ENCODE data around the gene OPRD1. TPM values are rescaled to one million over a fixed set of nuclear protein-coding genes. Genes with fewer than 3 reads are reported as not detected.

OPRD1 gene
- polyA plus RNA-seq, 1 of the 3 experiments (the other 2 are of a cell fraction): 0.07 TPM

GRCh38 chr1:28889357-28889756 lies 77.4 kb downstream of the OPRD1 start:
- Histone ChIP-seq H3K4me3 (ENCODE audit: low read depth in 2 of 2, low read length in 1 of 2) (no peak overlapping the region), H3K27ac (ENCODE audit: low read depth in 2 of 2, low read length in 1 of 2) (no peak overlapping the region), H3K4me1 (ENCODE audit: control insufficient read depth in 1 of 2, insufficient read depth in 2 of 2, low read depth in 1 of 2, low read length in 1 of 2) (peaks cover 17 to 34% of the 10 kb centered on the region in 2 experiments; a peak in 2 of 4 replicates), H3K9me3 (no peaks in the 10 kb centered on the region), H2AFZ (ENCODE audit: low read depth) (no peak overlapping the region), H3K9me2 (no peaks in the 10 kb centered on the region), H3K27me3 (ENCODE audit: insufficient read depth) (no peaks in the 10 kb centered on the region), H3K9ac (no peak overlapping the region), H3K36me3 (replicated peaks in 1 of 2; ENCODE audit: control insufficient read depth in 1 of 2, insufficient read depth in 2 of 2, low read length in 1 of 2) (no peaks in the 10 kb centered on the region), H4K20me1 (ENCODE audit: insufficient read depth) (no peaks in the 10 kb centered on the region), H3F3A (replicated peaks; ENCODE audit: insufficient read depth) (peaks cover 10% of the 10 kb centered on the region), H3K4me2 (no peak overlapping the region), H3K79me2 (ENCODE audit: insufficient read depth) (no peaks in the 10 kb centered on the region)
- POLR2A ChIA-PET: no interaction called here
- CTCF ChIA-PET: interaction anchor here (0.6 to 18.9 kb wide), 3 partner anchors 10 to 745 kb away, joined by 3 to 737 read pairs (median 4); no protein-coding TSS in a partner anchor
- WGBS (ENCODE audit: low lambda C conversion rate): 100% methylated on average over 2 of the region's 5 CpGs
- TF ChIP-seq RFX5 (IDR thresholded peaks at IDR 0.05; ENCODE audit: low read length) (no peak), GABPA (IDR thresholded peaks at IDR 0.05; ENCODE audit: low read depth) (no peak), FOXJ3 (CRISPR knock-in tag; IDR thresholded peaks at IDR 0.05) (no peak), ELF1 (IDR thresholded peaks at IDR 0.05) (no peak), TEAD4 (IDR thresholded peaks at IDR 0.05; ENCODE audit: borderline replicate concordance, insufficient read depth) (no peak), NRF1 (IDR thresholded peaks at IDR 0.05; ENCODE audit: low read depth, low read length) (no peak), EP300 (IDR thresholded peaks at IDR 0.05; ENCODE audit: borderline replicate concordance in 1 of 2, low read depth in 1 of 2, low read length in 1 of 2) (no peak), USF1 (IDR thresholded peaks at IDR 0.05; ENCODE audit: borderline replicate concordance, low read depth) (no peak), EZH2phosphoT487 (IDR thresholded peaks at IDR 0.05; ENCODE audit: borderline replicate concordance, low read depth) (no peak), TCF12 (IDR thresholded peaks at IDR 0.05) (no peak), RXRA (IDR thresholded peaks at IDR 0.05; ENCODE audit: borderline replicate concordance, low read depth) (no peak), NFIC (IDR thresholded peaks at IDR 0.05; ENCODE audit: borderline replicate concordance) (no peak), JUND (IDR thresholded peaks at IDR 0.05) (no peak)
- TF ChIP-seq, protein P1, sequence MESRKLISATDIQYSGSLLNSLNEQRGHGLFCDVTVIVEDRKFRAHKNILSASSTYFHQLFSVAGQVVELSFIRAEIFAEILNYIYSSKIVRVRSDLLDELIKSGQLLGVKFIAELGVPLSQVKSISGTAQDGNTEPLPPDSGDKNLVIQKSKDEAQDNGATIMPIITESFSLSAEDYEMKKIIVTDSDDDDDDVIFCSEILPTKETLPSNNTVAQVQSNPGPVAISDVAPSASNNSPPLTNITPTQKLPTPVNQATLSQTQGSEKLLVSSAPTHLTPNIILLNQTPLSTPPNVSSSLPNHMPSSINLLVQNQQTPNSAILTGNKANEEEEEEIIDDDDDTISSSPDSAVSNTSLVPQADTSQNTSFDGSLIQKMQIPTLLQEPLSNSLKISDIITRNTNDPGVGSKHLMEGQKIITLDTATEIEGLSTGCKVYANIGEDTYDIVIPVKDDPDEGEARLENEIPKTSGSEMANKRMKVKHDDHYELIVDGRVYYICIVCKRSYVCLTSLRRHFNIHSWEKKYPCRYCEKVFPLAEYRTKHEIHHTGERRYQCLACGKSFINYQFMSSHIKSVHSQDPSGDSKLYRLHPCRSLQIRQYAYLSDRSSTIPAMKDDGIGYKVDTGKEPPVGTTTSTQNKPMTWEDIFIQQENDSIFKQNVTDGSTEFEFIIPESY (IDR thresholded peaks at IDR 0.05; ENCODE audit: borderline replicate concordance, low read depth): no peak
- no peak for DNase-seq

GRCh38 chr1:28890435-28890834 lies 78.5 kb downstream of the OPRD1 start:
- H3K27me3 ChIP-seq (ENCODE audit: insufficient read depth): no peaks in the 10 kb centered on the region
- DNase-seq: no peak
- H3K9me2 ChIP-seq: no peaks in the 10 kb centered on the region
- H3K79me2 ChIP-seq (ENCODE audit: insufficient read depth): no peaks in the 10 kb centered on the region
- POLR2A ChIA-PET: no interaction called here
- peaks cover 9% of the 10 kb centered on the region for H3F3A ChIP-seq (replicated peaks; ENCODE audit: insufficient read depth)
- peaks cover 9 to 25% of the 10 kb centered on the region in 2 experiments; a peak in 2 of 4 replicates for H3K4me1 ChIP-seq (ENCODE audit: control insufficient read depth in 1 of 2, insufficient read depth in 2 of 2, low read depth in 1 of 2, low read length in 1 of 2)
- H4K20me1 ChIP-seq (ENCODE audit: insufficient read depth): no peaks in the 10 kb centered on the region
- no peak overlapping the region for H3K4me3 ChIP-seq (ENCODE audit: low read depth in 2 of 2, low read length in 1 of 2)
- no peak for TF ChIP-seq TCF12 (IDR thresholded peaks at IDR 0.05)
- TF ChIP-seq USF2 (IDR thresholded peaks at IDR 0.05; ENCODE audit: borderline replicate concordance, low read depth, low read length): no peak
- TF ChIP-seq RCOR1 (IDR thresholded peaks at IDR 0.05; ENCODE audit: low read length): no peak
- no peak for TF ChIP-seq USF1 (IDR thresholded peaks at IDR 0.05; ENCODE audit: borderline replicate concordance, low read depth)
- no peaks in the 10 kb centered on the region for H3K36me3 ChIP-seq (replicated peaks in 1 of 2; ENCODE audit: control insufficient read depth in 1 of 2, insufficient read depth in 2 of 2, low read length in 1 of 2)
- WGBS (ENCODE audit: low lambda C conversion rate): 91% methylated on average over 8 of the region's 8 CpGs
- H3K9me3 ChIP-seq: no peaks in the 10 kb centered on the region
- no peak overlapping the region for H3K9ac ChIP-seq
- CTCF ChIA-PET: interaction anchor here (1.3 to 18.9 kb wide), 4 partner anchors 8 to 312 kb away, joined by 4 to 737 read pairs (median 8); no protein-coding TSS in a partner anchor
- H3K27ac ChIP-seq (ENCODE audit: low read depth in 2 of 2, low read length in 1 of 2): no peak overlapping the region
- no peak overlapping the region for H3K4me2 ChIP-seq
- H2AFZ ChIP-seq (ENCODE audit: low read depth): no peak overlapping the region
